Karpas-422 (cell line): Measurements from ENCODE around the gene GGT1. TPM values are rescaled to one million over a fixed set of nuclear protein-coding genes. Genes with fewer than 3 reads are reported as not detected.

Source experiments
- total RNA-seq: library from RNA; depleted of rRNA; stranded (reverse); fragments of >200 nt; shearing (Covaris generic); gene quantifications from 2 replicates; pipeline ENCODE4 v1.2.3, GENCODE V29; 2014; ENCODE audit warnings: low replicate concordance; rRNA removed

The GGT1 gene
- total RNA-seq, 1 experiment from 2014 or later: 28.6 TPM

Other genes with a start within 250 kb of the GGT1 start
- gene ADORA2A, start 175.6 kb upstream of the GGT1 start, total RNA-seq: 65.9 and 86.7 TPM in 2 replicates
- 0.19 and 1.3 TPM in 2 replicates for gene UPB1, start 107.9 kb upstream of the GGT1 start, total RNA-seq
- gene GUCD1, start 48.1 kb upstream of the GGT1 start, total RNA-seq: 116 and 144 TPM in 2 replicates
- 217 and 263 TPM in 2 replicates for gene SNRPD3, start 47.2 kb upstream of the GGT1 start, total RNA-seq
- 3.6 and 6.9 TPM in 2 replicates for gene LRRC75B, start 10.1 kb upstream of the GGT1 start, total RNA-seq
- not detected in 2 replicates for gene PIWIL3, start 171.5 kb downstream of the GGT1 start, total RNA-seq
- gene SGSM1, start 203.0 kb downstream of the GGT1 start, total RNA-seq: not detected in 2 replicates